HG02970 (cell line): ENCODE results near the gene MIER2.
"Not testable (repeated sequence)": the region's sequence is repeated elsewhere in the genome, so short reads cannot be mapped to it uniquely, and the experiment has no call there.

ENCODE experiments used
- ATAC-seq: cut with Tn5 transposase; IDR thresholded peaks from one replicate; pipeline ENCODE4 v1.9.1; 2021; ENCODE audit warnings: mild to moderate bottlenecking, moderate library complexity, moderate number of reproducible peaks; ENCODE audit not compliant: unreplicated experiment, low FRiP score

MIER2 gene

GRCh38 chr19:291006-291521 lies 53.5 kb downstream of the MIER2 start, which contains the start of gene PLPP2:
Gene PLPP2 (minus strand): TSS chr19:291403. CDS start chr19:291336, 67 bp downstream.
- ATAC-seq = no peak

GRCh38 chr19:290372-291005 lies 54.1 kb downstream of the MIER2 start:
- ATAC-seq = no peak

GRCh38 chr19:289651-290371 lies 54.8 kb downstream of the MIER2 start:
- ATAC-seq = no peak

GRCh38 chr19:288911-289310 lies 55.7 kb downstream of the MIER2 start:
- ATAC-seq = no peak

GRCh38 chr19:287381-287871 lies 57.2 kb downstream of the MIER2 start:
- ATAC-seq = no peak

- ATAC-seq = no peak
Observed at GRCh38 chr19:283395-283794, 61.2 kb downstream of the MIER2 start.

- no peak for ATAC-seq
Observed at GRCh38 chr19:282501-282900, 62.1 kb downstream of the MIER2 start.

- no peak for ATAC-seq
Observed at GRCh38 chr19:281992-282391, 62.6 kb downstream of the MIER2 start.

GRCh38 chr19:281156-281853 lies 63.3 kb downstream of the MIER2 start:
- no peak for ATAC-seq

GRCh38 chr19:280541-281009 lies 64.0 kb downstream of the MIER2 start:
- ATAC-seq = no peak

GRCh38 chr19:279656-280055 lies 64.9 kb downstream of the MIER2 start:
- ATAC-seq = no peak

GRCh38 chr19:279231-279630 lies 65.4 kb downstream of the MIER2 start:
- no peak for ATAC-seq

GRCh38 chr19:277581-278165 lies 66.9 kb downstream of the MIER2 start:
- ATAC-seq = no peak

GRCh38 chr19:277131-277530 lies 67.5 kb downstream of the MIER2 start:
- ATAC-seq = no peak

- ATAC-seq = no peak
Observed at GRCh38 chr19:275958-276646, 68.5 kb downstream of the MIER2 start.

GRCh38 chr19:275000-275399 lies 69.6 kb downstream of the MIER2 start:
- no peak for ATAC-seq

- ATAC-seq = no peak
Observed at GRCh38 chr19:273393-273792, 71.2 kb downstream of the MIER2 start.

- ATAC-seq = no peak
Observed at GRCh38 chr19:271856-272255, 72.7 kb downstream of the MIER2 start.

- ATAC-seq = not testable (repeated sequence)
Observed at GRCh38 chr19:270766-271318, 73.8 kb downstream of the MIER2 start.

- ATAC-seq = no peak
Observed at GRCh38 chr19:269241-269640, 75.4 kb downstream of the MIER2 start.
